H1 (cell line): ENCODE results near the gene TOM1. TPM values are rescaled to one million over a fixed set of nuclear protein-coding genes. Genes with fewer than 3 reads are reported as not detected.

ENCODE experiments used
- CEBPB ChIP-seq: IDR thresholded peaks from 2 replicates; pipeline ENCODE4 v1.6.1; 2012; ENCODE audit warnings: low read depth, low read length
- CHD1 ChIP-seq: IDR thresholded peaks from 2 replicates; pipeline ENCODE4 v1.6.1; 2012; ENCODE audit warnings: low read depth, low read length, improper control_type of control experiment
- CHD2 ChIP-seq: IDR thresholded peaks from 2 replicates; pipeline ENCODE4 v1.6.1; 2012; ENCODE audit warnings: low read length, improper control_type of control experiment
- FOSL1 ChIP-seq: IDR thresholded peaks from 2 replicates; pipeline ENCODE4 v1.6.1; 2011; ENCODE audit warnings: mild to moderate bottlenecking, low read depth, low read length, moderate library complexity; ENCODE audit not compliant: insufficient read depth
- KDM5A ChIP-seq: fragments of 200-600 bp; IDR thresholded peaks from 2 replicates; pipeline ENCODE4 v1.7.1; 2012; ENCODE audit warnings: mild to moderate bottlenecking, low read length, inconsistent platforms, mixed read lengths
- SP1 ChIP-seq: IDR thresholded peaks from 2 replicates; pipeline ENCODE4 v1.6.1; 2011; ENCODE audit warnings: low read depth, low read length
- TAF7 ChIP-seq: optimal IDR thresholded peaks from 2 replicates; pipeline ENCODE3; 2011; ENCODE audit warnings: low read depth, mild to moderate bottlenecking, inconsistent platforms, low read length, moderate library complexity, borderline replicate concordance
- YY1 ChIP-seq: IDR thresholded peaks from 2 replicates; pipeline ENCODE4 v1.6.1; 2011; ENCODE audit warnings: low read depth, mild to moderate bottlenecking, low read length
- polyA plus RNA-seq, 7 experiments: library from polyadenylated mRNA; depleted of rRNA in 3 of 7; stranded (reverse) in 5 of 7; unstranded in 2 of 7; fragments of >200 nt in 5 of 7; fragments of 200-250 nt in 2 of 7; gene quantifications; 1 replicate in 5 of 7; 2 replicates in 1 of 7; 4 replicates in 1 of 7; pipeline versions ENCODE4 v1.2.1 to v1.2.3, GENCODE V29; 2011 to 2013; ENCODE audit warnings: missing spikeins in 2 of 7, mixed read lengths in 2 of 7
- total RNA-seq: library from RNA; stranded (reverse); fragmentation: NEBNext Ultra II Directional; extraction: Animal tissue kit (Norgen Biotek cat#: 25700); gene quantifications from 2 replicates; pipeline ENCODE4 v1.2.1, GENCODE V29; 2021
- TF ChIP-seq, protein P1 (sequence below): fragments of 300-600 bp; sonication (generic); IDR thresholded peaks from 2 replicates; pipeline ENCODE4 v1.7.1; 2012; ENCODE audit warnings: low read length, moderate library complexity, mild to moderate bottlenecking, inconsistent platforms; ENCODE audit not compliant: insufficient replicate concordance
- TF ChIP-seq, protein P2 (sequence below): IDR thresholded peaks from 2 replicates; pipeline ENCODE4 v1.6.1; 2011; ENCODE audit warnings: low read length, improper control_type of control experiment

Gene TOM1
- total and polyA plus RNA-seq, 2 of the 8 experiments (the other 6 are each of a cell fraction or from before 2014, with no cell fraction given): 25.1 to 39.2 TPM

DNA sequence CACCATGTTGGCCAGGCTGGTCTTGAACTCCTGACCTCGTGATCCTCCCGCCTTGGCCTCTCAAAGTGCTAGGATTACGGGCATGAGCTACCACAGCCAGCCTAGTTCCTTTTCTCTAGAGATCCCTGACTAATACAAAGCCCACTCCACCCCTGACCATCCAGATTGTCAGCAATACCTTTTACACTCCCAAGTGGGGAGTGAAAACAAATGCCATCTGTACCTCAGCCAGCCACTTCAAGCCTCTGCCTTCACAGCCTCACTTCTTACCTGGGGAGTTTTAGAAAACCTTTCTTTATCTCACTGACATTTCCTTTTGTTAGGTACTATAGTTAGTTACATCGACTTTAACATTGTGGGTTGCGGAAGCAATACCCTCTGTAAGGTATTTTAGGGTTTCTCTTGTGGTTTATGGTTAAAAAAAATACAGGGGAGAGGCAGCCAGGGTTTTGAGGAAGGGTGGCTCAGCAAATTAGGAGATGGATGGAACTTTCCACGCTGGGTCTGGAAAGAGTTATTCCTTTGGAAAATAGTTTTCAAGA lies 8.9 kb downstream of the TOM1 start (continued):
- TF ChIP-seq, protein P1, sequence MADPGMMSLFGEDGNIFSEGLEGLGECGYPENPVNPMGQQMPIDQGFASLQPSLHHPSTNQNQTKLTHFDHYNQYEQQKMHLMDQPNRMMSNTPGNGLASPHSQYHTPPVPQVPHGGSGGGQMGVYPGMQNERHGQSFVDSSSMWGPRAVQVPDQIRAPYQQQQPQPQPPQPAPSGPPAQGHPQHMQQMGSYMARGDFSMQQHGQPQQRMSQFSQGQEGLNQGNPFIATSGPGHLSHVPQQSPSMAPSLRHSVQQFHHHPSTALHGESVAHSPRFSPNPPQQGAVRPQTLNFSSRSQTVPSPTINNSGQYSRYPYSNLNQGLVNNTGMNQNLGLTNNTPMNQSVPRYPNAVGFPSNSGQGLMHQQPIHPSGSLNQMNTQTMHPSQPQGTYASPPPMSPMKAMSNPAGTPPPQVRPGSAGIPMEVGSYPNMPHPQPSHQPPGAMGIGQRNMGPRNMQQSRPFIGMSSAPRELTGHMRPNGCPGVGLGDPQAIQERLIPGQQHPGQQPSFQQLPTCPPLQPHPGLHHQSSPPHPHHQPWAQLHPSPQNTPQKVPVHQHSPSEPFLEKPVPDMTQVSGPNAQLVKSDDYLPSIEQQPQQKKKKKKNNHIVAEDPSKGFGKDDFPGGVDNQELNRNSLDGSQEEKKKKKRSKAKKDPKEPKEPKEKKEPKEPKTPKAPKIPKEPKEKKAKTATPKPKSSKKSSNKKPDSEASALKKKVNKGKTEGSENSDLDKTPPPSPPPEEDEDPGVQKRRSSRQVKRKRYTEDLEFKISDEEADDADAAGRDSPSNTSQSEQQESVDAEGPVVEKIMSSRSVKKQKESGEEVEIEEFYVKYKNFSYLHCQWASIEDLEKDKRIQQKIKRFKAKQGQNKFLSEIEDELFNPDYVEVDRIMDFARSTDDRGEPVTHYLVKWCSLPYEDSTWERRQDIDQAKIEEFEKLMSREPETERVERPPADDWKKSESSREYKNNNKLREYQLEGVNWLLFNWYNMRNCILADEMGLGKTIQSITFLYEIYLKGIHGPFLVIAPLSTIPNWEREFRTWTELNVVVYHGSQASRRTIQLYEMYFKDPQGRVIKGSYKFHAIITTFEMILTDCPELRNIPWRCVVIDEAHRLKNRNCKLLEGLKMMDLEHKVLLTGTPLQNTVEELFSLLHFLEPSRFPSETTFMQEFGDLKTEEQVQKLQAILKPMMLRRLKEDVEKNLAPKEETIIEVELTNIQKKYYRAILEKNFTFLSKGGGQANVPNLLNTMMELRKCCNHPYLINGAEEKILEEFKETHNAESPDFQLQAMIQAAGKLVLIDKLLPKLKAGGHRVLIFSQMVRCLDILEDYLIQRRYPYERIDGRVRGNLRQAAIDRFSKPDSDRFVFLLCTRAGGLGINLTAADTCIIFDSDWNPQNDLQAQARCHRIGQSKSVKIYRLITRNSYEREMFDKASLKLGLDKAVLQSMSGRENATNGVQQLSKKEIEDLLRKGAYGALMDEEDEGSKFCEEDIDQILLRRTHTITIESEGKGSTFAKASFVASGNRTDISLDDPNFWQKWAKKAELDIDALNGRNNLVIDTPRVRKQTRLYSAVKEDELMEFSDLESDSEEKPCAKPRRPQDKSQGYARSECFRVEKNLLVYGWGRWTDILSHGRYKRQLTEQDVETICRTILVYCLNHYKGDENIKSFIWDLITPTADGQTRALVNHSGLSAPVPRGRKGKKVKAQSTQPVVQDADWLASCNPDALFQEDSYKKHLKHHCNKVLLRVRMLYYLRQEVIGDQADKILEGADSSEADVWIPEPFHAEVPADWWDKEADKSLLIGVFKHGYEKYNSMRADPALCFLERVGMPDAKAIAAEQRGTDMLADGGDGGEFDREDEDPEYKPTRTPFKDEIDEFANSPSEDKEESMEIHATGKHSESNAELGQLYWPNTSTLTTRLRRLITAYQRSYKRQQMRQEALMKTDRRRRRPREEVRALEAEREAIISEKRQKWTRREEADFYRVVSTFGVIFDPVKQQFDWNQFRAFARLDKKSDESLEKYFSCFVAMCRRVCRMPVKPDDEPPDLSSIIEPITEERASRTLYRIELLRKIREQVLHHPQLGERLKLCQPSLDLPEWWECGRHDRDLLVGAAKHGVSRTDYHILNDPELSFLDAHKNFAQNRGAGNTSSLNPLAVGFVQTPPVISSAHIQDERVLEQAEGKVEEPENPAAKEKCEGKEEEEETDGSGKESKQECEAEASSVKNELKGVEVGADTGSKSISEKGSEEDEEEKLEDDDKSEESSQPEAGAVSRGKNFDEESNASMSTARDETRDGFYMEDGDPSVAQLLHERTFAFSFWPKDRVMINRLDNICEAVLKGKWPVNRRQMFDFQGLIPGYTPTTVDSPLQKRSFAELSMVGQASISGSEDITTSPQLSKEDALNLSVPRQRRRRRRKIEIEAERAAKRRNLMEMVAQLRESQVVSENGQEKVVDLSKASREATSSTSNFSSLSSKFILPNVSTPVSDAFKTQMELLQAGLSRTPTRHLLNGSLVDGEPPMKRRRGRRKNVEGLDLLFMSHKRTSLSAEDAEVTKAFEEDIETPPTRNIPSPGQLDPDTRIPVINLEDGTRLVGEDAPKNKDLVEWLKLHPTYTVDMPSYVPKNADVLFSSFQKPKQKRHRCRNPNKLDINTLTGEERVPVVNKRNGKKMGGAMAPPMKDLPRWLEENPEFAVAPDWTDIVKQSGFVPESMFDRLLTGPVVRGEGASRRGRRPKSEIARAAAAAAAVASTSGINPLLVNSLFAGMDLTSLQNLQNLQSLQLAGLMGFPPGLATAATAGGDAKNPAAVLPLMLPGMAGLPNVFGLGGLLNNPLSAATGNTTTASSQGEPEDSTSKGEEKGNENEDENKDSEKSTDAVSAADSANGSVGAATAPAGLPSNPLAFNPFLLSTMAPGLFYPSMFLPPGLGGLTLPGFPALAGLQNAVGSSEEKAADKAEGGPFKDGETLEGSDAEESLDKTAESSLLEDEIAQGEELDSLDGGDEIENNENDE: no peak
- TF ChIP-seq CHD2: no peak
- TF ChIP-seq, protein P2, sequence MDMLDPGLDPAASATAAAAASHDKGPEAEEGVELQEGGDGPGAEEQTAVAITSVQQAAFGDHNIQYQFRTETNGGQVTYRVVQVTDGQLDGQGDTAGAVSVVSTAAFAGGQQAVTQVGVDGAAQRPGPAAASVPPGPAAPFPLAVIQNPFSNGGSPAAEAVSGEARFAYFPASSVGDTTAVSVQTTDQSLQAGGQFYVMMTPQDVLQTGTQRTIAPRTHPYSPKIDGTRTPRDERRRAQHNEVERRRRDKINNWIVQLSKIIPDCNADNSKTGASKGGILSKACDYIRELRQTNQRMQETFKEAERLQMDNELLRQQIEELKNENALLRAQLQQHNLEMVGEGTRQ: no peak
- TF ChIP-seq CHD1: no peak
- no peak for TF ChIP-seq SP1
- no peak for TF ChIP-seq YY1
- TF ChIP-seq TAF7: no peak
- no peak for TF ChIP-seq CEBPB
- TF ChIP-seq KDM5A: no peak
- TF ChIP-seq FOSL1: no peak
